ENCODE data around the gene ARL3. TPM values are rescaled to one million over a fixed set of nuclear protein-coding genes. Genes with fewer than 3 reads are reported as not detected.

The ARL3 gene
- total RNA-seq, 1 donor from 2014 or later = 11.1 TPM

GRCh38 chr10:102639537-102639936 lies 74.7 kb downstream of the ARL3 start:
- DNase-seq (ENCODE audit: low spot score) = no peak

DNA sequence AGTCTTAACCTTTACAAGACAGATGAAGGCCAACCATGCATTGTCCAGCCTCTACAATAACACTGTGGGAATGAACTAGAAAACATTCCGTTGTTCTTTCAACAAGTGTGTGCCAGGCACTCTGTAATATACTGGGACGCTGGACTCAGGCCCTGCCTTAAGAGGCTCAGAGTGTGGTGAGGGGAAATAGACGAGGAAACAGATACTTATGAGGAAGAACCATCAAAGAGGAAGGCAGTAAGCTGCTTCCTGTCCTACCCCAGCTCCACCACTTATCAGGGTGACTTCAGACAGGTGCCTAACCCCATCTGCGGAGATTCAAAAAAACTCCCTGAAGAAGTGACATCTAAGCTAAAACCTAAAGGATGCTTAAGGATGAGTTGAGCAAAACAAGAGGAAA lies 78.8 kb downstream of the ARL3 start:
- no peak for DNase-seq (ENCODE audit: low spot score)

DNA sequence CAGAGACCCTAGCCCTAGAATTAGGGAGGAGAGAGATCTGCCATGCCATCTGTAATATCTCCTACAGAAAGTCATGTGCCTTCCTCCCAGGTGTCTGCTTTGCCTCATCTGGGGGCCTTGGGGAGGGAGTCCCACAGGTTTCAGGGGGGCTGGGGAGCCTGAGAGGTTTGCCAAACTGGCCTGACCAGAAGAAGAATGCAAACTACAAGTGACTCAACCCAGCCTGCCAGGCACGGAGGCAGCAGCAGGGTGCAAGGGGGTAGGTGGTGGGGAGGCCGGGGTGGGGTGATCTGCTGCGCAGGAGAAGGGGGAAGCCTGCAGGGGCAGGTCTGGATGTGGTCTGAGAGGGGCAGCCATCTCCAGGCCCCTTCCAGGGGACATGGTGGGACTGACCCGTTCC lies 79.5 kb downstream of the ARL3 start:
- no peak for DNase-seq (ENCODE audit: low spot score)

- no peak for DNase-seq (ENCODE audit: low spot score)
These were observed 80.3 kb downstream of the ARL3 start for GRCh38 chr10:102633848-102634247.

DNA sequence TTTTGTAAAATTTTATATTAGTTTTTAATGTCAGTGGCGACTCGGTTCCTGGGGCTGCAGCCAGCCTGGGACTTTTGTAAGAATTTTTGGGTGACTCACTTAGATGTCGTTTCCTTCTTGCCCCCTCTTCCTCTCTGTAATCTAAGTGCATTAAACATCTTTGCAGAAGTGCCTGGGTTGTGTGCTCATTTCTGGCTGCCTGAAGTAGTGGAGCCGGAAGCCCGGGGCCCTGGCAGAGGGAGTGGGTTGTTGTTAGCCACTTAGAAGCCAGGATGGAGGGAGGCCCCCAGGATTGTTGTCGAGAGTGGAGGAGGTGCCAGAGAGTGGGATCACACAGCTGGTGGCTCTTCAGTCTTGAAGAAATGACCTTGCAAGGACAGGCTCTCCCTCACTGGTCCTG lies 80.9 kb downstream of the ARL3 start:
- DNase-seq (ENCODE audit: low spot score) = no peak

DNA sequence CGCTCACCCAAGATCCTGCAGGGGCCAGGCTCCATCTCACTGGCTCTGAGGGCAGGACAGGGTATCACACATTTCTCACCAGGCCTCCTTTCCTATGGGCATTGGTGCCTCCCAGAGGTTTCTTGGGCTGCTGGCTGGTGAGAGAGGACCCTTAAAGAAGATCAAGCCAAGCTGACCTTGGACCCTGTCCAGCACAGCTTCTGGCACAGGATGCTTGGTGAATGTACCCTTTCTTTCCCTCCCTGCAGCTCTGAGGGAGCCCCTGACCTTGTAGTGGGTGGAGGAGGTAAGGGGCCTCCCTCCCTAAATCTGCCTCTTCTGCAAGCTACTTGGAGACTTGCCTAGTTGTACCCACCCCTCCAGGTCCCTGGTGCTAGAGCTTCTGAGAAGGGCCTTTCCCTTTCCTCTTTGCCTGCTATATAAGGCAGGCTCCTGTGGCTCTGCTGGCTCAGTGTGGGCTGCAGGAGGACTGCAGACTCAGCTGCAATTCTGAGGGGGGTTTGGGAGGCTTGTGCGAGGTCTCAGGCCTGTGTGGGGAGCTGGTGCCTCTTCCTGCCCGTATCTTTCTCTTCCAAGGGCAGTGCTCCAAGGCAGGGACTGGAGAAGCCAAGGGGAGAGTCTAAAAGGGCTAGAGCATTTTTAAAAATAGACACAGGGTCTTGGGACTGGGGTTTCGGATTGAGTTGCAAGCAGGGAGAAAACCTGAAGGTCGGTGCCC lies 81.6 kb downstream of the ARL3 start:
- DNase-seq (ENCODE audit: low spot score) = no peak

GRCh38 chr10:102631525-102632393 lies 82.4 kb downstream of the ARL3 start:
- DNase-seq (ENCODE audit: low spot score) = no peak

DNA sequence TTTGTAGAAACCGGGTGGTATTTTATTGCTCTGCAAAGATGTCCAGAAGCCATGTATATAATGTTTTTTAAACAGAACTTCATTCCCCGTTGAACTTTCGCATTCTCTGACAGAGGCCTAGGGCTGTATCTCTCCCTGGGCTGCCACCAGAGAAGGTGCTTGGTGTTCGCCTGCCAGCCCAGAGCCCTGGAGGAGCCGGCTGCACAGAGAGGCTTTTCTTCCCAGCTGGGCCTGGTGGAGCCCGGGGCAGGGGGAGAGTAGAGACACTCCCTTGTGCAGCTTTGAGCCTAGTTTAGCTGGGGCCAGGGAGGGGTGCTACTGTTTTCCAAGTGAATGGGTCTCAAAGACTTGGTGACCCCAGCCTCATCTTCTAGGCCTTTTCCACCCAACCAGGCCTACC lies 83.5 kb downstream of the ARL3 start:
- DNase-seq (ENCODE audit: low spot score) = no peak

GRCh38 chr10:102629661-102630614 lies 84.3 kb downstream of the ARL3 start:
- DNase-seq (ENCODE audit: low spot score) = no peak

DNA sequence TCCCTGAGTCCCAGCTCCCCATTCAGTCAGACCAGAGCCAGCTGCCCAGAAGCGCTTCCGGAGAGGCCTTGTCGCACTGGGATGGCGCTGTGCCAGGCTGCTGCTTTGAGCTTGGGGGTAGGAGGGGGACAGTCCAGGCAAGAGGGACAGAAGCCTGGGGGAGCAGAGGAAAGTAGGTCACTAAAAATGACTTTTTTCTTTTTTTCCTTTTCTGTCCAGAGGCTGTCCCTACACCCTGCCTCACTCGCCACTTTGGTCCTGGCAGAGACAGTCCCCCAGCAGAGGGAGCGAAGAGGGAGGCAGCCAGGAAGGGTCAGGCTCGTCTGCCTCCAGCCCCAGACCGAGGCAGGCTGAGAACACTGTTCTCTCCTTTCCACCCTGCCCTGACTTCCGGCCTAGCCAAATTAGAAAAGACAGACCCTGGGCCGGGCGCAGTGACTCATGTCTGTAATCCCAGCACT lies 85.7 kb downstream of the ARL3 start:
- no peak for DNase-seq (ENCODE audit: low spot score)

GRCh38 chr10:102627736-102628293 lies 86.4 kb downstream of the ARL3 start:
- DNase-seq (ENCODE audit: low spot score) = no peak

DNA sequence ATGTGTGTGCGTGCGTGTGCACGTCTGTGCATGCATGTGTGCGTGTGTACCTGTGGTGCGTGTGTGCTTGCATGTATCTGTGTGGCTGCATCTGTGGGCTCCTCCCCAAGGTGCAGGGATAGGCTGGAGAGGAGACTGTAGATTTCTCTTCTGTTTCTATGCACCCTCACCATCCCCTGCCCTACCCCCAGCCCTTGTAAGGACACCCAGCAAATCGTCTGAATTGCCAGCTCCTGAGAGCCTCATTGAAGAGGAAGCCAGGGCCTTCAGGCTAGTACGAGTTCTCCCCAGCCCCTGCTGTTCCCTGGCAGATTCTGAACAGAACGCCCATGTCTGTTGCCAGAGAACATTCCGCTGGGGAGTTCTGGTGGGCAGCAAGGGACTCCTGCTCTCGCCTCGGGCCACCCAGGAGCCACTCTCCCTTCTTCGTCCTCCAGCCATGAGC lies 86.9 kb downstream of the ARL3 start:
- no peak for DNase-seq (ENCODE audit: low spot score)

DNA sequence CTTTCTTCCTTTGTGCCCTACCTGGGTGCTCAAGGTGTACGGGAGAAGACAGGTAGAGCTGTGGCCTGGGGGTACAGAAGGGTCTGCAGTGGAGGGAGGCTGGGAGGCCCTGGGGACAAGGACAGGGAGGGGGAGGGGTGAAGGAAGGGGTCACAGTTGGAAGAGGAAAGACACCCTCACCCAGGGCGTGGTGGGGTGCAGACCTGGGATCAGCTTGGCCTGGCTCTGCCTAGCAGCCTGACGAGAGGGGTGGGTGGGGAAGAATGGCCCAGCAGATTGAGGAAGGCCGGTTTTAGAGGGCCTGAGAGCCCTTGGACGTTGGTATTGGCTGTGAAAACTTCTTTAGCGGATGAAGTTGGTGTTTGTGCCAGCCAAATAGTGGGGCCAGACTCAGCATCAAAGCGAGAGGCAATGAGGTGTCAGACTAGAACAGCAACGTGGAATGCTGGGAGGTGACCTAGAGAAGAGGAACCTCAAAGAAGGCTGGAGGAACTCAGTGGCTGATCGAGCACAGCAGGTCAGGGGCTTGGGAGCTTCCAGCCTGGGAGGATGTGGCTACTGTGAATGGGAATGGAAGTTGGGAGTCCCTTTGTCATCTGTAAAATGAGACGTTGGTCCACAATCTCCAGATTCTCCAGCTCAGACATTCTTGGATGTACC lies 88.0 kb downstream of the ARL3 start:
- DNase-seq (ENCODE audit: low spot score) = no peak

DNA sequence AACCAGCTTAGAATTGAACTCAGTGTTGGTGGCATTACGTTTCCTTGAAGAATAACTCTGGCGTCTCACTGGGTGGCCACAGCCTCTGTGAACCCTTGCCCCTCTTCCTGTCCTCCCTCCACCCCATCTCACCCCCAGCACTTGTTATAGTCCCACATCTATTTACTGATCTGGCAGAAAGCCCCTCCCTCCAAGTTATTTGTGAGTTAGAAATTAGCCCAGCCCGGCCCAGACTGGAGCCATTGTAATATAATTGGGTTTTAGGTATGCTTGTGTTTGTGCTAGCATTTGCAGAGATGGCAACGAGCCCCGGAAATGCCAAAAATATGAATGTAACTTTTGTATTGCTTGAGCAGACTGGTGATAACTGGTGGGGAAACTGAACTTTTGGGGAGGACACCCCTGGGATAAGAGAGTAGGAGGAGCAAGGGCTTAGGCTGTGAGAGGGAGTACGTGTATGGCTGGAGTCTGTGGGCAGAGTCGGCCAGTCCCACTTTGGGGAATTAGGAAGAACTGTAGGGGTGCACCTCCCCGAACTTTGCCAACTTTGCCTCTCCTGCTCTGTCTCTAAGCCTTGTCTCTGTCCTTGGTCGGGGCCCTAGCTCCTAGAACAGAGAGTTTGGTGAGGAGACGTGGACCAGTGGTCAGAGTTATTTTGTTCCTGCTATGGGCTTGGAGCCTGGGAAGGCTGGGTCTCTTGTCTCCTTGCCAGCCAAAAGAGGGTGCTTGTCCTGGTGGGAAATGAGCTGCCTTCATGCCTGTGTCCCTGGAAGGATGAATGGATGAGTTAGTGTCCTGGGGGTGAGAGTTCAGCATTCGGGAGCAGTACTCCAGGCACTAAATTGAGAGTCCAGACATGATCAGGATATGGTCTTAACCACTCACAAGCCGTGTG lies 89.2 kb downstream of the ARL3 start:
- DNase-seq (ENCODE audit: low spot score) = no peak

DNA sequence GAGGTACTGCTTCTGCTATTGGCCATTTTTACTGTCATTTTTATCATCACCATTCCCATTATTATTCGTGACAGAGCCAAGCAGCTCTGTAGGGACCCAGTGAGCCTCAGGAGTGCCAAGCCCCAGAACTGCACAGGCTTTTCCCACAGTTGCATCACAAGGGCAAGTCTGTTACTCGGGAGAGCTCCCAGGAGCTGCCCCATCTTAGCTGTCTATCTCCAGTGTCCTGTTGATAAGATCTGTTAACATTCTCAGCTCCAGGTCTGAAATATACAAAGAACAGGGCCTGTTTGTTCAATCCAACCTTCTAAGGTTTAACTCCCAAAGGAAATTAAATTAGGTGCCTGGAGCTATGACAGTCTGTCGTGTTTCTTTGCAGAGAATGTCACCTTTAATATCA lies 90.1 kb downstream of the ARL3 start:
- DNase-seq (ENCODE audit: low spot score) = no peak

Other genes with a start within 250 kb of the ARL3 start
- 96.4 TPM for gene ACTR1A, start 211.7 kb downstream of the ARL3 start, total RNA-seq
- gene SUFU, start 210.4 kb downstream of the ARL3 start, total RNA-seq = 18.3 TPM
- gene TRIM8, start 69.9 kb downstream of the ARL3 start, total RNA-seq = 129 TPM
- gene SFXN2, start 239 bp upstream of the ARL3 start, total RNA-seq = 6.4 TPM
- gene WBP1L, start 29.6 kb upstream of the ARL3 start, total RNA-seq = 58.1 TPM
- 7.3 TPM for gene CYP17A1, start 123.0 kb upstream of the ARL3 start, total RNA-seq
- 29.8 TPM for gene BORCS7, start 139.9 kb upstream of the ARL3 start, total RNA-seq
- gene AS3MT, start 155.1 kb upstream of the ARL3 start, total RNA-seq = 5.4 TPM
- gene CNNM2, start 203.9 kb upstream of the ARL3 start, total RNA-seq = 33.0 TPM

Measured in mucosa of gallbladder (tissue), 1 donor.